ENCODE results near the gene HK1. TPM values are rescaled to one million over a fixed set of nuclear protein-coding genes. Genes with fewer than 3 reads are reported as not detected.
"Not testable (repeated sequence)": the region's sequence is repeated elsewhere in the genome, so short reads cannot be mapped to it uniquely, and the experiment has no call there.

Gene HK1
- total RNA-seq, 1 donor from 2014 or later, result 162 TPM

- Mint-ChIP-seq H3K4me1 (ENCODE audit: unreplicated experiment) (peaks cover 30% of the 10 kb centered on the region), H3K27ac (ENCODE audit: unreplicated experiment) (no peak overlapping the region), H3K27me3 (ENCODE audit: unreplicated experiment) (peaks cover 2% of the 10 kb centered on the region), H3K4me3 (ENCODE audit: unreplicated experiment) (no peak overlapping the region), H3K9me3 (ENCODE audit: unreplicated experiment) (no peaks in the 10 kb centered on the region), H3K36me3 (ENCODE audit: low read depth, unreplicated experiment) (no peaks in the 10 kb centered on the region)
- no peak for DNase-seq (ENCODE audit: low spot score)
- TF ChIP-seq CTCF (IDR thresholded peaks at IDR 0.05; ENCODE audit: unreplicated experiment), result no peak
Observed at GRCh38 chr10:69275444-69275843, 2.9 kb upstream of the HK1 start.

- H3K36me3 Mint-ChIP-seq (ENCODE audit: low read depth, unreplicated experiment), result no peaks in the 10 kb centered on the region
- no peak overlapping the region for H3K4me3 Mint-ChIP-seq (ENCODE audit: unreplicated experiment)
- peaks cover 24% of the 10 kb centered on the region for H3K4me1 Mint-ChIP-seq (ENCODE audit: unreplicated experiment)
- DNase-seq (ENCODE audit: low spot score), result no peak
- H3K9me3 Mint-ChIP-seq (ENCODE audit: unreplicated experiment), result no peaks in the 10 kb centered on the region
- peaks cover 2% of the 10 kb centered on the region for H3K27me3 Mint-ChIP-seq (ENCODE audit: unreplicated experiment)
- H3K27ac Mint-ChIP-seq (ENCODE audit: unreplicated experiment), result no peak overlapping the region
- no peak for TF ChIP-seq CTCF (IDR thresholded peaks at IDR 0.05; ENCODE audit: unreplicated experiment)
Observed at GRCh38 chr10:69276503-69276902, 1.8 kb upstream of the HK1 start.

GRCh38 chr10:69279110-69279509 lies 814 bp downstream of the HK1 start:
- DNase-seq (ENCODE audit: low spot score), result no peak
- Mint-ChIP-seq H3K9me3 (ENCODE audit: unreplicated experiment) (no peaks in the 10 kb centered on the region), H3K27me3 (ENCODE audit: unreplicated experiment) (peaks cover 2% of the 10 kb centered on the region), H3K27ac (ENCODE audit: unreplicated experiment) (no peak overlapping the region), H3K4me1 (ENCODE audit: unreplicated experiment) (peaks cover 17% of the 10 kb centered on the region), H3K36me3 (ENCODE audit: low read depth, unreplicated experiment) (no peaks in the 10 kb centered on the region), H3K4me3 (ENCODE audit: unreplicated experiment) (no peak overlapping the region)
- TF ChIP-seq CTCF (IDR thresholded peaks at IDR 0.05; ENCODE audit: unreplicated experiment), result no peak

- DNase-seq (ENCODE audit: low spot score), result no peak
- no peak for TF ChIP-seq CTCF (IDR thresholded peaks at IDR 0.05; ENCODE audit: unreplicated experiment)
- H3K9me3 Mint-ChIP-seq (ENCODE audit: unreplicated experiment), result no peaks in the 10 kb centered on the region
- no peaks in the 10 kb centered on the region for H3K36me3 Mint-ChIP-seq (ENCODE audit: low read depth, unreplicated experiment)
- peaks cover 2% of the 10 kb centered on the region for H3K27me3 Mint-ChIP-seq (ENCODE audit: unreplicated experiment)
- H3K27ac Mint-ChIP-seq (ENCODE audit: unreplicated experiment), result no peak overlapping the region
- no peak overlapping the region for H3K4me3 Mint-ChIP-seq (ENCODE audit: unreplicated experiment)
- H3K4me1 Mint-ChIP-seq (ENCODE audit: unreplicated experiment), result peaks cover 17% of the 10 kb centered on the region
Observed at GRCh38 chr10:69281507-69282413, 3.5 kb downstream of the HK1 start.

- DNase-seq (ENCODE audit: low spot score); H3K4me1 Mint-ChIP-seq (ENCODE audit: unreplicated experiment); H3K36me3 Mint-ChIP-seq (ENCODE audit: low read depth, unreplicated experiment); H3K4me3 Mint-ChIP-seq (ENCODE audit: unreplicated experiment); H3K27me3 Mint-ChIP-seq (ENCODE audit: unreplicated experiment); H3K27ac Mint-ChIP-seq (ENCODE audit: unreplicated experiment); H3K9me3 Mint-ChIP-seq (ENCODE audit: unreplicated experiment): not testable (repeated sequence)
Observed at GRCh38 chr10:69284402-69284801, 6.1 kb downstream of the HK1 start.

Data from endothelial cell (in vitro differentiated cells).